Measurements from ENCODE around the gene ADGRE3.
"Not testable (repeated sequence)": the region's sequence is repeated elsewhere in the genome, so short reads cannot be mapped to it uniquely, and the experiment has no call there.

ADGRE3 gene

DNA sequence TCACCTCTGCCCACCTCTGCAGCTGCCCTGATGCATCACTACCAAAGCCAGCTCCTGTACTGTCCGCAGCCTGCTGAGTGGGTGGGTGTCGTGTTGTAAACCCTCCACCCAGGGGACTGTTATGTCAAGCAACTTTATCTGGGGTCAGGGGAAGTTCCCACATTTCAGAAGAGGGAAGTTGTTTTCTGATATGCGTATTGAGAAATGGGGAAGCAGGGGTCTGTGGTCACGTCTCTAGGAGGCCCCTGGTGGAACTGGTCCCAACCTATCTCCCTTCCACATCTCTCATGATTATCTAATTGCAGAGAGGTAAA is 60.6 kb downstream of the ADGRE3 start:
- H3K9me3 ChIP-seq, result peaks cover 0 to 4% (median 4%) of the 10 kb centered on the region in 3 donors
- no peaks in the 10 kb centered on the region for H3K27me3 ChIP-seq
- no peak overlapping the region for H3K4me3 ChIP-seq
- TF ChIP-seq, protein P1, sequence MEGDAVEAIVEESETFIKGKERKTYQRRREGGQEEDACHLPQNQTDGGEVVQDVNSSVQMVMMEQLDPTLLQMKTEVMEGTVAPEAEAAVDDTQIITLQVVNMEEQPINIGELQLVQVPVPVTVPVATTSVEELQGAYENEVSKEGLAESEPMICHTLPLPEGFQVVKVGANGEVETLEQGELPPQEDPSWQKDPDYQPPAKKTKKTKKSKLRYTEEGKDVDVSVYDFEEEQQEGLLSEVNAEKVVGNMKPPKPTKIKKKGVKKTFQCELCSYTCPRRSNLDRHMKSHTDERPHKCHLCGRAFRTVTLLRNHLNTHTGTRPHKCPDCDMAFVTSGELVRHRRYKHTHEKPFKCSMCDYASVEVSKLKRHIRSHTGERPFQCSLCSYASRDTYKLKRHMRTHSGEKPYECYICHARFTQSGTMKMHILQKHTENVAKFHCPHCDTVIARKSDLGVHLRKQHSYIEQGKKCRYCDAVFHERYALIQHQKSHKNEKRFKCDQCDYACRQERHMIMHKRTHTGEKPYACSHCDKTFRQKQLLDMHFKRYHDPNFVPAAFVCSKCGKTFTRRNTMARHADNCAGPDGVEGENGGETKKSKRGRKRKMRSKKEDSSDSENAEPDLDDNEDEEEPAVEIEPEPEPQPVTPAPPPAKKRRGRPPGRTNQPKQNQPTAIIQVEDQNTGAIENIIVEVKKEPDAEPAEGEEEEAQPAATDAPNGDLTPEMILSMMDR (IDR thresholded peaks at IDR 0.05), result no peak
- intact Hi-C loops (cut with DNase I; ENCODE audit: low total_unique reads), result no loop called here
- H3K36me3 ChIP-seq, result no peaks in the 10 kb centered on the region
- no peaks in the 10 kb centered on the region for H3K4me1 ChIP-seq
- no peak overlapping the region for H3K27ac ChIP-seq
- DNase-seq, result no peak

DNA sequence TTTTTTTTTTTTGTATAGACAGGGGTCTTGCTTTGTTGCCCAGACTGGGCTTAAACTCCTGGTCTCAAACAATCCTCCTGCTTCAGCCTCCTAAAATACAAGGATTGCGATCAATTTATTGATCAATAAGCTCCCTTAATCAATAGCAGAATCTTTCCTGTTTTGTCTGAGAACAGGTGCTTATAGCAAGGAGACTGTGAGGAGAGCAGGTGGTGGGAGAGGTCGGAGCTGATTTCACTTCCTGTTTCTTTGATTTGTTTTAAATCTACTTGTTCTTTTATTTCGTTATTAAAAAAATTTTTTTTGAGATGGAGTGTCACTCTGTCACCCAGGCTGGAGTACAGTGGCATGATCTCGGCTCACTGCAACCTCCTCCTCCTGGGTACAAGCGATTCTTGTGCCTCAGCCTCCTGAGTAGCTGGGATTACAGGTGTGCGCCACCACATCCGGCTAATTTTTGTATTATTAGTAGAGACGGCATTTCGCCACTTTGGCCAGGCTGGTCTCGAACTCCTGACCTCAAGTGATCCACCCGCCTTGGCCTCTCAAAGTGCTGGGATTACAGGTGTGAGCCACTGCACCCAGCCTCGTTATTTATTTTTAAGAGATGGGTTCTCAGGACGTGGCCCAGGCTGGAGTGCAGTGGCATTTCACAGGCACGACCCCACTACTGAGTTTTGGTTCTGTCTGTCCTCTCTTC is 61.1 kb downstream of the ADGRE3 start:
- H3K4me3 ChIP-seq; H3K27me3 ChIP-seq; H3K27ac ChIP-seq; H3K9me3 ChIP-seq; DNase-seq; intact Hi-C loops (cut with DNase I; ENCODE audit: low total_unique reads); H3K36me3 ChIP-seq; H3K4me1 ChIP-seq: not testable (repeated sequence)

- Histone ChIP-seq H3K4me3 (no peak overlapping the region), H3K27me3 (no peaks in the 10 kb centered on the region), H3K36me3 (no peaks in the 10 kb centered on the region), H3K9me3 (no peaks in the 10 kb centered on the region), H3K27ac (no peak overlapping the region), H3K4me1 (no peaks in the 10 kb centered on the region)
- no peak for DNase-seq
- TF ChIP-seq, protein P1 (IDR thresholded peaks at IDR 0.05), result no peak
- intact Hi-C loops (cut with DNase I; ENCODE audit: low total_unique reads), result no loop called here
These were observed 62.0 kb downstream of the ADGRE3 start for GRCh38 chr19:14612657-14613056.

GRCh38 chr19:14612242-14612641 is 62.4 kb downstream of the ADGRE3 start:
- H3K9me3 ChIP-seq; H3K27ac ChIP-seq; H3K27me3 ChIP-seq; H3K4me1 ChIP-seq; H3K36me3 ChIP-seq; H3K4me3 ChIP-seq; DNase-seq; intact Hi-C loops (cut with DNase I; ENCODE audit: low total_unique reads): not testable (repeated sequence)

DNA sequence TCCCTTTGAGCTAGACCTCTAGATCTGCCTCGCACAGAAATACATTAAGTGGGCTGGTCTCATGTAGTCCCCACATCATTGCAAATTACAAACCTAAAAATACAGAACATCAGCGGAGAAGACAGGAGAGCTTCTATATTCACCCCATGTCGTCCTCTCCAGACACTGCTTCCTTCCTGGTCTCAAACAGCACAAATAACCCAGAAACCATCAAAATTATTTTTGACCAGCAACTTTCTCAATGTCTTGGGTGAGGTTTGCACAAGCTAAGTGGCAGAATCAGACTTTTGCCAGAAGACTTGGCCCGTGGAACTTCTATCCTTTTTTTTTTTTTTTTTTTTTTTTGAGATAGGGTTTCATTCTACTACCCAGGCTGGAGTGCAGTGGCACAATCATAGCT is 63.6 kb downstream of the ADGRE3 start:
- no peak for DNase-seq
- intact Hi-C loops (cut with DNase I; ENCODE audit: low total_unique reads), result no loop called here
- Histone ChIP-seq H3K27me3 (no peaks in the 10 kb centered on the region), H3K36me3 (no peaks in the 10 kb centered on the region), H3K27ac (no peak overlapping the region), H3K9me3 (no peaks in the 10 kb centered on the region), H3K4me1 (no peaks in the 10 kb centered on the region), H3K4me3 (no peak overlapping the region)
- TF ChIP-seq, protein P1 (IDR thresholded peaks at IDR 0.05), result no peak

DNA sequence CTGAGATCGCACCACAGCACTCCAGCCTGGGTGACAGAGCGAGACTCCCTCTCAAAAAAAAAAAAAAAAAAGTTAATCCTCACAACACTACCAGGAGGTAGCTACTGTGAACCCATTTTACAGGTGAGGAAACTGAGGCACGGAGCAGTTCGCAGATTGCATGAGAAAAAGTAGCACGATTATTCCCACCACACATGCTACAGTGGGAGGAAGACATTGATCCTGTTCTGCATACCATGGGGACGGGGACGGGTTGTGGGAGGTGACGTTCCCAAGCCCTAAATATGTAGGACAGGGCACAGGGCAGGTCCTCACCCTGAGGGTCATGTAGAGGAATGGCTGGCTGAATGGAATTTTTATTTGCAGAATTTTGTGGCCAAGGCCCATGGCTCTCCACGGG is 68.0 kb downstream of the ADGRE3 start:
- TF ChIP-seq, protein P1 (IDR thresholded peaks at IDR 0.05), result no peak
- intact Hi-C loops (cut with DNase I; ENCODE audit: low total_unique reads), result no loop called here
- Histone ChIP-seq H3K9me3 (peaks cover 0 to 4% (median 0%) of the 10 kb centered on the region in 3 donors), H3K4me3 (no peak overlapping the region), H3K4me1 (no peaks in the 10 kb centered on the region), H3K27me3 (no peaks in the 10 kb centered on the region), H3K36me3 (no peaks in the 10 kb centered on the region), H3K27ac (no peak overlapping the region)
- DNase-seq, result no peak

DNA sequence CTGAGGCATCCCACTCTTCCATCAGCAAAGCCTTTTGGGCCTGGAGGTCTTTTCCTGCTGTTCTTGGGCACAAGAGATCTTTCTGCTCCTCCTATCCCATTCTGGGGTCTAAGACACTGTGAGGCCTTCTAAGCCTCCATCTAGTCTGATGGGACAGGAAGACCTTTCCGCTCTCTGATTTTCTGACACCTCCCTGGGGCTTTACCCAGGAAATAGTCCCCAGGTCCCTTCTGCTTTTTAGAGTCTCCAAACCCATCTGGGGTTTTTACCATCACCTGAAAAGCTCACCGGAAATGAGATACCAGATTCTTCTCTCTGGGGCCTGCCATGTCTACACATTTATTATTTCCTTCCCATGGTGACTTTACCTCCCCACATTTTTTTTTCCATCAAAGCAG is 70.7 kb downstream of the ADGRE3 start:
- H3K4me3 ChIP-seq, result no peak overlapping the region
- no peaks in the 10 kb centered on the region for H3K4me1 ChIP-seq
- peaks cover 0 to 3% of the 10 kb centered on the region in 2 donors for H3K27me3 ChIP-seq
- no peak overlapping the region for H3K27ac ChIP-seq
- intact Hi-C loops (cut with DNase I; ENCODE audit: low total_unique reads), result no loop called here
- no peaks in the 10 kb centered on the region for H3K36me3 ChIP-seq
- H3K9me3 ChIP-seq, result peaks cover 0 to 4% (median 0%) of the 10 kb centered on the region in 3 donors
- no peak for DNase-seq
- TF ChIP-seq, protein P1 (IDR thresholded peaks at IDR 0.05), result no peak
